Measurements from ENCODE around the gene MARVELD2. TPM values are rescaled to one million over a fixed set of nuclear protein-coding genes. Genes with fewer than 3 reads are reported as not detected.

Gene MARVELD2
- total and polyA plus RNA-seq, 2 of the 13 experiments (the other 11 are each of a cell fraction or from before 2014, with no cell fraction given): 11.1 to 15.4 TPM

DNA sequence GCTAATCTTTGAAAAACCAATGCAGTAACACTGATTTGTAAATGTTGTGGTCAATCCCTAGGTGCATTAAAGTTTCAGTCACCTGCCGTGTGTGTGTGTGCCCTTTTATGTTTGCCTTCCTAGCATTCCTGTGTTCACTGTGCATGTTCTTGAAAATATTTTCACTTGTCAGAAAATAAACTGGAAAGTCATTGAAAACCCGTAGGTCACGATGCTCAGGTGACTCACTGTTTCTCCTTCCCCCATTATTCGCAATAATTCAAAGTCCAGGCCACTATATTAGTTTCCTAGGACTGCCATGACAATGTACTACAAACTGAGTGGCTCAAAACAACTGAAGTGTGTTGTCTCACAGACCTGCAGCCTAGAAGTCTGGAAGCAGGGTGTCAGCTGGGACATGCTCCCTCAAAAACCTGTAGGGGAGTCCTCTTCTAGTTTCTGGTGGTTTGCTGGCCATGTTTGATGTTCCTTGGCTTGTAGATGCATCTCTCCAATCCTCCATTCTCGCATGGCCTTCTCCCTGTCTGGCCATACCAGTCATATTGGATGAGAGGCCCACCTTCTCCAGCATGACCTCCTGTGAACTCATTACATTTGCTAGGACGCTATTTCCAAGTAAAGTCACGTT lies 29.3 kb downstream of the MARVELD2 start (continued):
- TF ChIP-seq, protein P1, sequence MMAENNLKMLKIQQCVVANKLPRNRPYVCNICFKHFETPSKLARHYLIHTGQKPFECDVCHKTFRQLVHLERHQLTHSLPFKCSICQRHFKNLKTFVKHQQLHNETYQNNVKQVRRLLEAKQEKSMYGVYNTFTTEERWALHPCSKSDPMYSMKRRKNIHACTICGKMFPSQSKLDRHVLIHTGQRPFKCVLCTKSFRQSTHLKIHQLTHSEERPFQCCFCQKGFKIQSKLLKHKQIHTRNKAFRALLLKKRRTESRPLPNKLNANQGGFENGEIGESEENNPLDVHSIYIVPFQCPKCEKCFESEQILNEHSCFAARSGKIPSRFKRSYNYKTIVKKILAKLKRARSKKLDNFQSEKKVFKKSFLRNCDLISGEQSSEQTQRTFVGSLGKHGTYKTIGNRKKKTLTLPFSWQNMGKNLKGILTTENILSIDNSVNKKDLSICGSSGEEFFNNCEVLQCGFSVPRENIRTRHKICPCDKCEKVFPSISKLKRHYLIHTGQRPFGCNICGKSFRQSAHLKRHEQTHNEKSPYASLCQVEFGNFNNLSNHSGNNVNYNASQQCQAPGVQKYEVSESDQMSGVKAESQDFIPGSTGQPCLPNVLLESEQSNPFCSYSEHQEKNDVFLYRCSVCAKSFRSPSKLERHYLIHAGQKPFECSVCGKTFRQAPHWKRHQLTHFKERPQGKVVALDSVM (CRISPR knock-in tag; IDR thresholded peaks at IDR 0.05): 0 out of 2 replicates have a peak, but pooled peaks have one; percentile 42
- no peak for TF ChIP-seq KDM2A (CRISPR knock-in tag; IDR thresholded peaks at IDR 0.05; ENCODE audit: borderline replicate concordance, low read depth)
- no peak for TF ChIP-seq DPF2 (CRISPR knock-in tag; IDR thresholded peaks at IDR 0.05; ENCODE audit: borderline replicate concordance, low read depth)
- no peak for TF ChIP-seq NAIF1 (CRISPR knock-in tag; IDR thresholded peaks at IDR 0.05; ENCODE audit: borderline replicate concordance)
- TF ChIP-seq, protein P2, sequence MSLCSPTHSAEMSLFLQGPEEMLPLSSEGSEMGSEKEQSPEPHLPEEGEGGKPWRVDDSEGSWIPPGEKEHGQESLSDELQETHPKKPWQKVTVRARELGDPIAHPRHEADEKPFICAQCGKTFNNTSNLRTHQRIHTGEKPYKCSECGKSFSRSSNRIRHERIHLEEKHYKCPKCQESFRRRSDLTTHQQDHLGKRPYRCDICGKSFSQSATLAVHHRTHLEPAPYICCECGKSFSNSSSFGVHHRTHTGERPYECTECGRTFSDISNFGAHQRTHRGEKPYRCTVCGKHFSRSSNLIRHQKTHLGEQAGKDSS (CRISPR knock-in tag; IDR thresholded peaks at IDR 0.05; ENCODE audit: borderline replicate concordance, low read depth): no peak
- no peak for TF ChIP-seq TSC22D2 (CRISPR knock-in tag; IDR thresholded peaks at IDR 0.05; ENCODE audit: borderline replicate concordance)
- no peak for TF ChIP-seq CHD4 (IDR thresholded peaks at IDR 0.05; ENCODE audit: borderline replicate concordance, low read length)
- TF ChIP-seq CREM (IDR thresholded peaks at IDR 0.05): peak; percentile 61; the same call in 1 of the 2 replicates
- no peak for TF ChIP-seq CREM (CRISPR knock-in tag; IDR thresholded peaks at IDR 0.05)
- no peak for TF ChIP-seq ZNF253 (CRISPR knock-in tag; IDR thresholded peaks at IDR 0.05; ENCODE audit: borderline replicate concordance)
- no peak for TF ChIP-seq TCF12 (IDR thresholded peaks at IDR 0.05)
- no peak for TF ChIP-seq TCF12 (CRISPR knock-in tag; IDR thresholded peaks at IDR 0.05)
- TF ChIP-seq CBX1 (IDR thresholded peaks at IDR 0.05; ENCODE audit: low read depth): no peak
- no peak for TF ChIP-seq ARHGAP35 (CRISPR knock-in tag; IDR thresholded peaks at IDR 0.05; ENCODE audit: borderline replicate concordance)
- TF ChIP-seq ATF1 (CRISPR knock-in tag; IDR thresholded peaks at IDR 0.05): no peak
- TF ChIP-seq, protein P3, sequence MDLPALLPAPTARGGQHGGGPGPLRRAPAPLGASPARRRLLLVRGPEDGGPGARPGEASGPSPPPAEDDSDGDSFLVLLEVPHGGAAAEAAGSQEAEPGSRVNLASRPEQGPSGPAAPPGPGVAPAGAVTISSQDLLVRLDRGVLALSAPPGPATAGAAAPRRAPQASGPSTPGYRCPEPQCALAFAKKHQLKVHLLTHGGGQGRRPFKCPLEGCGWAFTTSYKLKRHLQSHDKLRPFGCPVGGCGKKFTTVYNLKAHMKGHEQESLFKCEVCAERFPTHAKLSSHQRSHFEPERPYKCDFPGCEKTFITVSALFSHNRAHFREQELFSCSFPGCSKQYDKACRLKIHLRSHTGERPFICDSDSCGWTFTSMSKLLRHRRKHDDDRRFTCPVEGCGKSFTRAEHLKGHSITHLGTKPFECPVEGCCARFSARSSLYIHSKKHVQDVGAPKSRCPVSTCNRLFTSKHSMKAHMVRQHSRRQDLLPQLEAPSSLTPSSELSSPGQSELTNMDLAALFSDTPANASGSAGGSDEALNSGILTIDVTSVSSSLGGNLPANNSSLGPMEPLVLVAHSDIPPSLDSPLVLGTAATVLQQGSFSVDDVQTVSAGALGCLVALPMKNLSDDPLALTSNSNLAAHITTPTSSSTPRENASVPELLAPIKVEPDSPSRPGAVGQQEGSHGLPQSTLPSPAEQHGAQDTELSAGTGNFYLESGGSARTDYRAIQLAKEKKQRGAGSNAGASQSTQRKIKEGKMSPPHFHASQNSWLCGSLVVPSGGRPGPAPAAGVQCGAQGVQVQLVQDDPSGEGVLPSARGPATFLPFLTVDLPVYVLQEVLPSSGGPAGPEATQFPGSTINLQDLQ (CRISPR knock-in tag; IDR thresholded peaks at IDR 0.05): no peak
- TF ChIP-seq IKZF4 (CRISPR knock-in tag; IDR thresholded peaks at IDR 0.05; ENCODE audit: borderline replicate concordance, low read depth, not compliant biosample characterization): no peak
- peak; percentile 1; the same call in 1 of the 2 replicates for TF ChIP-seq SMC3 (IDR thresholded peaks at IDR 0.05; ENCODE audit: low read length)
- TF ChIP-seq, protein P4, sequence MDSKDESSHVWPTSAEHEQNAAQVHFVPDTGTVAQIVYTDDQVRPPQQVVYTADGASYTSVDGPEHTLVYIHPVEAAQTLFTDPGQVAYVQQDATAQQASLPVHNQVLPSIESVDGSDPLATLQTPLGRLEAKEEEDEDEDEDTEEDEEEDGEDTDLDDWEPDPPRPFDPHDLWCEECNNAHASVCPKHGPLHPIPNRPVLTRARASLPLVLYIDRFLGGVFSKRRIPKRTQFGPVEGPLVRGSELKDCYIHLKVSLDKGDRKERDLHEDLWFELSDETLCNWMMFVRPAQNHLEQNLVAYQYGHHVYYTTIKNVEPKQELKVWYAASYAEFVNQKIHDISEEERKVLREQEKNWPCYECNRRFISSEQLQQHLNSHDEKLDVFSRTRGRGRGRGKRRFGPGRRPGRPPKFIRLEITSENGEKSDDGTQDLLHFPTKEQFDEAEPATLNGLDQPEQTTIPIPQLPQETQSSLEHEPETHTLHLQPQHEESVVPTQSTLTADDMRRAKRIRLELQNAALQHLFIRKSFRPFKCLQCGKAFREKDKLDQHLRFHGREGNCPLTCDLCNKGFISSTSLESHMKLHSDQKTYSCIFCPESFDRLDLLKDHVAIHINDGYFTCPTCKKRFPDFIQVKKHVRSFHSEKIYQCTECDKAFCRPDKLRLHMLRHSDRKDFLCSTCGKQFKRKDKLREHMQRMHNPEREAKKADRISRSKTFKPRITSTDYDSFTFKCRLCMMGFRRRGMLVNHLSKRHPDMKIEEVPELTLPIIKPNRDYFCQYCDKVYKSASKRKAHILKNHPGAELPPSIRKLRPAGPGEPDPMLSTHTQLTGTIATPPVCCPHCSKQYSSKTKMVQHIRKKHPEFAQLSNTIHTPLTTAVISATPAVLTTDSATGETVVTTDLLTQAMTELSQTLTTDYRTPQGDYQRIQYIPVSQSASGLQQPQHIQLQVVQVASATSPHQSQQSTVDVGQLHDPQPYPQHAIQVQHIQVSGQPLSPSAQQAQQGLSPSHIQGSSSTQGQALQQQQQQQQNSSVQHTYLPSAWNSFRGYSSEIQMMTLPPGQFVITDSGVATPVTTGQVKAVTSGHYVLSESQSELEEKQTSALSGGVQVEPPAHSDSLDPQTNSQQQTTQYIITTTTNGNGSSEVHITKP (CRISPR knock-in tag; IDR thresholded peaks at IDR 0.05; ENCODE audit: low read depth): no peak
- no peak for TF ChIP-seq ATAD3A (CRISPR knock-in tag; IDR thresholded peaks at IDR 0.05)
- TF ChIP-seq ESRRA (CRISPR knock-in tag; IDR thresholded peaks at IDR 0.05; ENCODE audit: low read depth): peak; percentile 79; the same call in 1 of the 2 replicates

Measured in HepG2 (cell line).